Activated naive CD4-positive, alpha-beta T cell treated with anti-CD3 and anti-CD28 coated beads, Interleukin-2, amount 50 U/mL, for 24 hours (primary cell): Measurements from ENCODE around the gene UBAP1L.

Source experiments
- H3K27ac Mint-ChIP-seq: one replicate; pipeline ENCODE4 v1.8.0; 2021; ENCODE audit warnings: mild to moderate bottlenecking, mixed read lengths
- H3K27me3 Mint-ChIP-seq: one replicate; pipeline ENCODE4 v1.8.0; 2021; ENCODE audit warnings: mixed read lengths
- H3K36me3 Mint-ChIP-seq: one replicate; pipeline ENCODE4 v1.8.0; 2021; ENCODE audit warnings: mixed read lengths
- H3K4me1 Mint-ChIP-seq: one replicate; pipeline ENCODE4 v1.8.0; 2021; ENCODE audit warnings: mixed read lengths
- H3K4me3 Mint-ChIP-seq: one replicate; pipeline ENCODE4 v1.8.0; 2021; ENCODE audit warnings: mild to moderate bottlenecking, mixed read lengths
- H3K9me3 Mint-ChIP-seq: one replicate; pipeline ENCODE4 v1.8.0; 2021; ENCODE audit warnings: mixed read lengths

The UBAP1L gene

DNA sequence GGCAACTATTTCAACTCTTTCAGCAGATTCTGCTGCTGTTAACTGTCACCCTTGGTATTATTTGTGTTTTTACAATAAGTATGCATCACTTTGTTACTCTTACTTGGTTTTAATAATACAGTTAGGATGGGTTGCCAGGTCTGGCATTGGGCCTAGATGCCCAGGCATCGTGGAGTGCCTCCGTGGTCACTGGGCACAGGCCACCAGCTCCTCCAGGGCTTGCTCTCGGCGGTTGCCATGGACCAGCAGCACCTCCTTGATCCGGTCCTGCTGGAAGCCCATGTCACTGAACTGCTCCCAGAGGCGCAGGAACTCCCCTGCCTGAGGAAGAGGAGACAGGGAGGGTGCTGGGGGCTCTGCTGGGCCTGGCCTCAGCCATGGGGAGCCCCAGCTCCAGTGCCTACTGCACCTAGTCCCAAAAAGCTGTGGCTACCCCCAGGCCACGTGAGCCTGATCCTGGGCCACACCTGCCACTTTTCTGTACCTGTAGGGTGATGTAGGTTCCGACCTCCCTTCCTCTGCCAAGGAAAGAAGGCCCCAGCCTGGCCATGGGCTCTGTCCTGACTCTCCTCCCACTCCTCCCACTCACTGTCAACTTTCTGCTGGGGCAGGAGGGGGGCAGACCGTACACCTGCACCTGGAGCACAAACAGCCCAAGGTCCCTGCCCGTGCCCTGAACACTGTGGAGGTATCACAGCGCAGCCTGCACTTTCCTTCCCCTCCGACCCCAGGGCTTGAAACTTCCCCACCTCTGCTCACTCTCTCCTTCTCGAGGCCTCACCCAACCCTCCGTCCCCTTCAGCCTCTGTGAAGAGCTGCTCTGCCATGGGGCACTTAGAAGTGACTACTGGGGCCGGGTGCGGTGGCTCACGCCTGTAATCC lies 21.8 kb downstream of the UBAP1L start:
- no peak overlapping the region for H3K4me3 Mint-ChIP-seq
- peaks cover 2% of the 10 kb centered on the region for H3K36me3 Mint-ChIP-seq
- no peaks in the 10 kb centered on the region for H3K27me3 Mint-ChIP-seq
- no peaks in the 10 kb centered on the region for H3K4me1 Mint-ChIP-seq
- no peak overlapping the region for H3K27ac Mint-ChIP-seq
- H3K9me3 Mint-ChIP-seq, result no peaks in the 10 kb centered on the region

DNA sequence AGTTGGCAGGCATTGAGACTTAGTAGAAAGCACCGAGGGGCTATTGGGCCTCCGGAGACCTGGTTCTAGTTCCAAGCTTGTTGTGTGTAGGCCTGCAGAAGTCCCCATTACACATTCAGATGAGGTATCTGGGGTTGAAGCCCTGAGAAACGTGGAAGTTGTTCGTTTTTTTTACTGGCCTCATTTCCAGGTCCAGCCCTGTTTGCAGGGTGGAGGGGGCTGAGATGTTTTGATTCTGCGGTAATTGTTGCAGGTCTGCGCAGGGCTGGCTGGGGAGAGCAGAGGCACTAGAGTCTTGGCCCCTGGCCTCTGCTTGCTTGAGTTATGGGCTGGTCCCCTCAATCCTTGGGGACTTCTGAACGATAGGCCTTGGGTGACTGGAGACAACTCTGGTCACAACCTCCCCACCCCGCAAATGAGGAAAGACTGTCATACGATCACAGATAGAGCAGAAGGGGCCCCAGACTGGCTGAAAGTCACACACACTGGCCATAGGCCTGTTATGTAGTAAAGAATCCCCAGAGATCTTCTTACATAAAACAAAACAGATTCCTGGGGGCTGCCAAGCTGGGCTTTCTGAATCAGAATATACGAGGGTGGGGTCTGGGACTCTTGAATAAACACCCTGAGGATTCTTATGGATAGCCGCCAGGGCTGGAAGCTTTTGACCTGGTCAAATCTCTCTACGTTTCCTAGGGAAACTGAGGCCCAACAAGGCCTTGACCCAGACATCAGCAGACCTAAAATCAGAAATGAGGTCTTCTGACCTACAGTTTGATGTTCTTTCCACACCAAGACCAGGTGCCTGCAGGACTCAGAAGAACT lies 22.8 kb downstream of the UBAP1L start:
- H3K9me3 Mint-ChIP-seq, result no peaks in the 10 kb centered on the region
- H3K4me1 Mint-ChIP-seq, result no peaks in the 10 kb centered on the region

DNA sequence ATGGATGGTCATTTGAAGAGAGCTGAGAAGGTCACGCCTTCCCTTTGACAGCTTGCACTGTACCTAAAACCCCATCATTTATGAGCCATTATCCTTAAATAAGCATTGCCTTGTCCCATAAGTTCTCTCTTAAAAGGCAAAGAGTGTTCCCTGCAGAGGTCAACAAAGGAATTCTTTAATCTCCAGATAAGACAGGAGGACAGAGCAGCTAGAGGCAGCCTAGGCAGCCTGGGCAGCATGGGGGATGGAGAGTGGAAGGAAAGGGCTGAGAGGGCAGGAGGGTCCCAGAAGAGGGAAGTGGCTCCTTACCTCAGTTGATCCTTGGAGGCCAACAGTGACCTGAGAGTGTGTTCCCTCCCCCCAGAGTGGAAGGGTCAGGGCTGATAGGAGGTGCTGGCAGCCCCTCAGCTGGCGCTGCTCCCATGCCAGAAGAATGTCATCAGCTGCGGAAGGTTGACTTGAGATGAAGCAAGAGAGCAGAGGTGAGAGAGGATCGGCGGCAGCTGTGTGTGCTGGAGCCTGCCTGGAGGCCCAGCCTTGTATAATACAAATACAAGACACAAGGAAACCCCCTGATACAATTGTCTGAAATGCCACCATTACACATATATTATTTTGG lies 25.7 kb downstream of the UBAP1L start:
- Mint-ChIP-seq H3K27ac (no peak overlapping the region), H3K4me1 (no peaks in the 10 kb centered on the region), H3K4me3 (no peak overlapping the region), H3K9me3 (no peaks in the 10 kb centered on the region), H3K36me3 (no peaks in the 10 kb centered on the region), H3K27me3 (no peaks in the 10 kb centered on the region)

More for the DNA sequence above, 22.8 kb downstream of the UBAP1L start:
- H3K27ac Mint-ChIP-seq, result no peak overlapping the region
- no peaks in the 10 kb centered on the region for H3K36me3 Mint-ChIP-seq
- no peaks in the 10 kb centered on the region for H3K27me3 Mint-ChIP-seq
- no peak overlapping the region for H3K4me3 Mint-ChIP-seq

DNA sequence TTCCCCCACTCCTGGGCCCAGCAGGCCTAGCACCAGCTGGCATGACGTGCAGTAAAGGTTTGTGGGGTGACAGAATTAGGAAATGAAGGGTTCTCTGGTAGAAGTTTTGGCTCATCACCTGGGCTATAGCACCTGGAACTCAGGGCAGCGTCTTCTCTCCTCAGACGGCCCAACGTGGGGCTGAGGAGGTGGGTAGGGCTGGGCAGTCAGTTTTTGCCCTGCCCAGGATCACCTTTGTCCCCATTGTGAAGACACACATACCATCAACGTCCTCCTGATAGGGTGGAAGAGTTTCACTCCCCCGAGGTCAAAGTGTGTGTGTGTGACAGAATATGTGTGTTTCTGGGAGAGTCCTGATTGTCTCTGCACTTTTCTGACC lies 26.4 kb downstream of the UBAP1L start:
- Mint-ChIP-seq H3K27me3 (no peaks in the 10 kb centered on the region), H3K4me3 (no peak overlapping the region), H3K27ac (no peak overlapping the region), H3K9me3 (no peaks in the 10 kb centered on the region), H3K36me3 (no peaks in the 10 kb centered on the region), H3K4me1 (no peaks in the 10 kb centered on the region)

DNA sequence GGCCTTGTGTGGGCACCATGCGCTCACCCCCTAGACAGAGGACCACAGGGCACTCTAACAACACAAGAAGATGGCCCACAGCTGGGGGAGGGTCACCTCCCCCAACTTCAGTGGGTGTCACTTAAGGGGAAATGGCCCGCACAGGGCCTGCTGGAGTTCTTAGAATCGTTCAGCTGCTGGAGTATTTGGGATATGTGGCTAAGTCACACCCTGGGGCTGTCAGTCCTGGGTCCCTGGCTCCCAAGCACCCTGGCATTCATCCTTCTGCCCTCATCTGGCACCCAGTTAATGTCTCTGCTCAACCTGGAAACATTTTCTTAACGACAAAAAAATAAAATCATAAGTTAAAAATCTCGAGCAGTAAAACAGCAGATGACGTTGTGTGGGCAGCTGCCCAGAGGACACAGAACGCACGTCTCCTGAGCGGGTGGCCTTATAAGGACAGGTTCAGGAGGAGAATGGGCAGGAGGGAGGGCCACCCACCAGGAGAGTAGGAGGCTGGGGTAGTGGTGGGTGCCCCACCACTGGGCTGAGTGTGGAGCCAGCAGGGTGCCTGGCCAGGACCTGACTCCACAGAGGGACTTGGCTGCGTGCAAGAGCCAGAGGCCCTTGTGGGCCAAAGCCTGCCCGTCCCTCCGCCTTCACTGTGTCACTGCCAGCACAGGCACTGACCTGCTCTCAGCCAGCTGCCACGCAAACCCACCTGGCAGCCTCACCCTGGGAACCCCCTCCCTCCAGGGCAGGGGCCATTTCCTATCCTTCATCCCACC lies 26.9 kb downstream of the UBAP1L start:
- H3K36me3 Mint-ChIP-seq, result no peaks in the 10 kb centered on the region
- H3K27me3 Mint-ChIP-seq, result no peaks in the 10 kb centered on the region
- H3K4me3 Mint-ChIP-seq, result no peak overlapping the region
- peaks cover under 1% of the 10 kb centered on the region for H3K4me1 Mint-ChIP-seq
- H3K9me3 Mint-ChIP-seq, result no peaks in the 10 kb centered on the region
- H3K27ac Mint-ChIP-seq, result no peak overlapping the region

DNA sequence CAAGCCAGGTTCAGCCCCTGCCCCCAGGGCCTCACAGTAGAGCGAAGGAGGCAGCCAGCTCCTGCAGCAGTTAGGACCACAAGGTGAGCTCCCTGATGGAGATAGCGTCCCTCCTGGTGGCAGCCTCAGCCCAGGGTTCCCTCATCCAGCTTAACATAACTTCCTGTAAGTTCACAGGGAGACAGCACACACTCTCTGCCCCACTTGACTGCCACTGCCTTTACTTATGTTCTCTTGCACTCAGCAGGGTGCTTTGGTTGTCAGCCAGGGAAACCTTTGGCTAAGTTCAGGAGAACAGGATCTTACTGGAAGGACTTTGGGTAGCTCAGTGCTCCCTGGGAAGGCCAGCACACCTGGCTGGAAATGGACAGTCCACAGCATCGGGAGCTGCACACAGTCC lies 27.6 kb downstream of the UBAP1L start:
- Mint-ChIP-seq H3K4me1 (peaks cover 6% of the 10 kb centered on the region), H3K36me3 (no peaks in the 10 kb centered on the region), H3K27ac (no peak overlapping the region), H3K27me3 (no peaks in the 10 kb centered on the region), H3K4me3 (no peak overlapping the region), H3K9me3 (no peaks in the 10 kb centered on the region)

DNA sequence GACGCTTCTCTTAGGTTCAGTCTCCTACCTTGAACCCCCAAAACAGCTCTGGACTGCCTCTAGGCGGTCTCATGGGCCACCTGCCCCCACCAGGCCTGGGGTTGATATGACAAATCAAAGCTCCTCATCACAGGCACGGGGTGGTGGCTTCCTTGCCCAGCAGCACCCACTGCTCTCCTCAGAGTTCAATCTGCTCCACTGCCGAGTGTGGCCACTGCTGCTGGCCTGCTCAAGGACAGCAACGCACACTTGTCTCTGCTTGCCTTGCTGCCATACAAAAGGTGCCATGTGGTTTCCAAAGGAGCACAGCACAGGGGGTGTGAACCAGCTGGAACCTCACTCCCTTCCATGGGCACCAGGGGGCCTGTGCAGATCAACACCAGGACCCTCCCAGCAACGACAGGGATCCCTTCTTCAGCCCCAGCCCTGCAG lies 28.3 kb downstream of the UBAP1L start:
- H3K27ac Mint-ChIP-seq, result no peak overlapping the region
- H3K4me1 Mint-ChIP-seq, result peaks cover 14% of the 10 kb centered on the region
- H3K4me3 Mint-ChIP-seq, result no peak overlapping the region
- H3K27me3 Mint-ChIP-seq, result no peaks in the 10 kb centered on the region
- no peaks in the 10 kb centered on the region for H3K36me3 Mint-ChIP-seq
- no peaks in the 10 kb centered on the region for H3K9me3 Mint-ChIP-seq

DNA sequence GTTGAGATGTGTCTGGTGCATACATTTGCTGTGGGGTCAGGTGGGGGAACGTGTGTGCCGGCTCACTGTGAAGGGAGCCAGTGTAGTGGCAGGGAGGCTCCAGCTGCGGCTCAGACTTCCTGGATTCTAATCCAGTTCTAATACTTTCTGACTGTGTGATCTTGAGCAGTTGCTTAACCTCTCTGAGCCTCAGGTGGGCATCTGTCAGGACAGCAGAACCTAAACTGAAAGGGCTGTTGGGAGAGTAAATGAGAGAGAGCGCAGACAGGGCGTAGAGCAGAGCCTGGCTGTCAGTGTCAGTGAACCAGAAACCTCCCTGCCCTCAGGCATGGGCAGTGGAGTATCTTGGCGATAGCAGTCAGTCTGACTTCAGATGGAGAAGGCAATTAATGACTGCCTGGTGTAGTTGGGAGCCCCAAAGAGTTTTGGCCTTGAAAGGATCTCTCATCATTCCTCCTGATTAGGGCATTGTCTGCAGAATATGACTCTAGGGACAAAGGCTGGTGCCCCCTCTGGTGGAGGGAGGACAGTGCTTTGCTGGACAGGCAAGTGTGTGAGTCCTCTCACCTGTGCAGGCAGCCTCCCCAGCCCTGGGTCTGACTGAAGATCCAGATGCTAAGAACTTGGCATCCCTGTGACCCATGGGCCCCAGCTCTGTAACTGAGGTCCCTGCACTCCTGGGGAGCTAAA lies 28.9 kb downstream of the UBAP1L start:
- Mint-ChIP-seq H3K27me3 (no peaks in the 10 kb centered on the region), H3K36me3 (no peaks in the 10 kb centered on the region), H3K27ac (no peak overlapping the region), H3K4me3 (no peak overlapping the region), H3K9me3 (no peaks in the 10 kb centered on the region), H3K4me1 (peaks cover 16% of the 10 kb centered on the region)

DNA sequence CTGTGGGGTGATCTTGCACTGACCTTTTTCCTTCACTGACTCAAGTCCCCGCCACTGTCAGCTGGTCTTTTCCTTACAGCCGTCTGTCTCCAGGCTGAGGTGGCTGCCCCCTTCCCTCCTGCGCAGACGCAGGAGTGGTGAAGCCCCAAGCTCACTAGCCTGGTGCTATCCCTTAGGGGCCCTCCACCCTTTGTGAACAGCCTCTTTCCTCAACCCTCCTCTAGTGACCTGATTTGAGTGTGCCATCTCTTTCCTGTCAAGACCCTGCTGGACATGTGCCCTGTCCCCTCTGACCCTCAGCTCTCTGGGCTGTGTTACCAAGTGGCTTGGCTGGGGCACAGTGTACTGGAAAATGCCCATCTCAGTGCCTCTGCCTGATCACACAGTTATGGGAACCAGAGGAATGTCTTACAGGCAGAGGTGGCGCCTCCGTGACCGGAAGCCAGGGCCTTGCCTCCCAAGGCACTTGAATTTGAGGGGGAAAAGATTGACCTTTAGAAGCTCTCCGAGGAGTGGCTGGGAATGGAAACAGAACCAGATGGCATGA lies 29.7 kb downstream of the UBAP1L start:
- no peaks in the 10 kb centered on the region for H3K9me3 Mint-ChIP-seq
- peaks cover 19% of the 10 kb centered on the region for H3K4me1 Mint-ChIP-seq
- no peak overlapping the region for H3K27ac Mint-ChIP-seq
- no peak overlapping the region for H3K4me3 Mint-ChIP-seq
- H3K36me3 Mint-ChIP-seq, result no peaks in the 10 kb centered on the region
- no peaks in the 10 kb centered on the region for H3K27me3 Mint-ChIP-seq

DNA sequence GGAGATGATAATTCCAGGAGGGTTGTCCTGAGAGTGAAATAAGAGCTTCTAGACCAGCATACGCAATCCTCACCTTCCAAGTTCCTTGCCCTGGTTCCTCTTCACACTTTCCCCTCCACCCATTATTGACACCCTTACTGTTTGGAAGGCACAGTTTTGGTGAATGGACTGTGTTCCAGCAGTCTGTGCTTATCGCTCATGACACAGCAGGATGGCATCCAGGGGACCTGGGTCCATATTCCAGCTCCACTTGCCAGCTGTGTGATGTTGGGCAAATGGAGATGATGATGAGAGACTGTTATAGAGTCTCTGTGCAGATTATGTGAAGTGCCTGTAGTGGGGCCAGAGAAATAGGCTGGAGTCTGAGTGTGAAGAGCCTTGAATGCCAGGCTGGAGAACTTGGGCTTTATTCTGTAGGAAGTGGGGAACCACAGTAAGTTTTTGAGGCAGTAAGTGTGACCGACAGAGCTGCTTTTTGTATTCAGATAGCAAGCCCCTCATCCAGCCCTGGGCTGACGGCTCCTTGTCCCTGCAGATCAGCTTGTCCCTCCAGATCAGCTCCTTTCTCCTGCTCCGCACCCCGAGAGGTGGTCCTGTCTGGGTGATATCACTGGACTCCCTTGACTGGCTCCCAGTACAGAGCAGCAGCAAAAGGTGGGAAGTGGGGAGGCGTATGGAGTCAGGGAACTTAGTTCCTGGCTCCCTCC lies 30.3 kb downstream of the UBAP1L start:
- Mint-ChIP-seq H3K4me1 (peaks cover 19% of the 10 kb centered on the region), H3K27ac (no peak overlapping the region), H3K9me3 (no peaks in the 10 kb centered on the region), H3K27me3 (no peaks in the 10 kb centered on the region), H3K36me3 (no peaks in the 10 kb centered on the region), H3K4me3 (no peak overlapping the region)

DNA sequence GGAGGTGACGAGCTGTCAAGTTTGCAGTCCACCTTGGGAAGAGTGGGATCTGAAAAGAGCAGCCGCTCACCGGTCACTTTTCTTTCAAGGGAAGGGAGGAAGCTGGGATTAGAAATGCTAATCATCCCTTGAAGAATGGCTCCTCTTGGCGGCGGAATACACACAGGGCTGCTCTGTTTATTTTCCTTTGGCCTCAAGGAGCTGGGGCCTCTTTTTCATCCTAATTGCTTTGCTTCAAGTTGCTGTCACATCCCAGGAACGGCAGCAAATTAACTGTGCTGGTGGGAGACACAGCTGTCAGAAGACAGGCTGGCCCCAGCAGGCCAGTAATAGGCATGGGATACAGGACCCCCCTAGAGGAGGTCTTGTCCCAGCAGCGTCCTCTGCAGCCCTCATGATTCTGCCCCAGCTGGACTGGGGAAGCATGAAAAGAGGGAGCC lies 31.7 kb downstream of the UBAP1L start:
- Mint-ChIP-seq H3K4me1 (peaks cover 19% of the 10 kb centered on the region), H3K36me3 (no peaks in the 10 kb centered on the region), H3K27ac (no peak overlapping the region), H3K4me3 (no peak overlapping the region), H3K9me3 (no peaks in the 10 kb centered on the region), H3K27me3 (peaks cover 4% of the 10 kb centered on the region)

DNA sequence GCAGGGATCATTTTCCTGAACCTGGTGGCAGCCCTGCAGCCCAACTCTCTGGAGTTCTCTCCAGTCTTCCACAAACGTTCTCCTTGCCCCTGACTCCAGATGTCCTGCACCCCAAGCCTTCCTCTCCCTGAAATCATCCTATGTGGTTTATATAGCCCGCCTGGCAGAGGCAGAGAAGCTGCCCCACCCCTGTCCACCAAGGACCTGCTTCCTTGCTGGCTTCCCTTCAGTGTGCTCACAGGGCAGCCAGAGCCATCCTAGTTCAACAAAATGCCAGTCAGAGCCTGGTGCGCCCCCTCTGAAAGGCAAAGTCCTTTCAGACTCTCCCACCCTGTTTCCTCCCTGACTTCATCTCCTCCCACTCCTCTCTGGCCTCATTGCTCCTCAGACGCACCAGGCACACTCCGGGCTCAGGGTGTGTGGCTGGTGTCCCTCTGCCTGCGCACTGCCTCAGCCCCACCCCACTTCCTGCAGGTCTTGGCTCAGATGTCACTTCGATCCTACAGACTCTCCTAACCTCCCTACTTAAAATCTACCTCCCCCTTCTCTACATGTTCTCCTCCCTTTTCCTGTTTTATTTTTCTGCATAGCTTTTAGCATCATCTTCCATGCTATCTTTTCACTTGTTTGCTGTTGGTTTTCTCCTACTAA lies 32.6 kb downstream of the UBAP1L start:
- no peaks in the 10 kb centered on the region for H3K36me3 Mint-ChIP-seq
- H3K27me3 Mint-ChIP-seq, result peaks cover 12% of the 10 kb centered on the region
- no peaks in the 10 kb centered on the region for H3K9me3 Mint-ChIP-seq
- peaks cover 23% of the 10 kb centered on the region for H3K4me1 Mint-ChIP-seq
- peak overlapping the region; percentile 65 for H3K27ac Mint-ChIP-seq
- peak overlapping the region; percentile 1 for H3K4me3 Mint-ChIP-seq

DNA sequence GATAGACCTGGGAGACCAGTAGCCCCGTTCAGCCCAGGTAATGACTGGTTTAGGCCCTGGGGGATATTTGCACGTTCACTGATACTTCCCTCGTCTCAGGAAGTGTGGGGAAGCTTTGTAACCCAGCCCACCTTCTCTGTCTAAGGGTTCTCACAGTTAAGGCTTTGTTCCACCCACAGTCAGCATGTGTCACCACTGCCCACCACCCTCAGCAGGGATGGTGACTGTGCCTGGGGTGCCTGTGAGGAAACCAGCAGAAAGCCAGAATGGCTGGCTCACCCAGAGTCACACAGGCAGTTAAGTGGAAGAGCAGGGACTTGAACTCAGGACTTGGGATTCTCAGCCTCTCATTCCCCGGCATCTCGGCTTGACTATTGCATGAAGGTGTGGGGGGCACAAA lies 33.2 kb downstream of the UBAP1L start:
- Mint-ChIP-seq H3K4me1 (peaks cover 23% of the 10 kb centered on the region), H3K27me3 (peaks cover 12% of the 10 kb centered on the region), H3K9me3 (no peaks in the 10 kb centered on the region), H3K27ac (no peak overlapping the region), H3K36me3 (no peaks in the 10 kb centered on the region), H3K4me3 (no peak overlapping the region)

DNA sequence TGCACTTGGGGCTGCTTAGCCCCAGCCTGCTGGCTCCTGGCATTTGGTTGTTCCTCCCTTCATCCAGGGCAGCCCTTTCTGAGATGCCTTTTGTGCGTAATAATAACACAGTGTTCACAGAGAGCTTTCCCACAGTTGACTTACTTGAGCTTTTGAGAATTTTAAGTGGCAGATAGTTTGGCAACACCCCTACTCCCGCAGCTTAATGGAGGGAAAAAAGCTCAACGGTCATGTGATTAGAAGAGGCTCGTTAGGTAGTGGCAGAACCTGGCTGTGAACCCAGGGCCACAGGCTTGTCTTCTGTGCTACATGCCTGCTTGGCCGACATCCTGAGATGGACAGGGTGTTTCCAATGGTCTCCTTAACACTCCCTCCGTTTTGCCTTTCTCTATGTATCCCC lies 33.7 kb downstream of the UBAP1L start:
- Mint-ChIP-seq H3K36me3 (no peaks in the 10 kb centered on the region), H3K4me3 (no peak overlapping the region), H3K27ac (no peak overlapping the region), H3K4me1 (peaks cover 23% of the 10 kb centered on the region), H3K9me3 (no peaks in the 10 kb centered on the region), H3K27me3 (peaks cover 14% of the 10 kb centered on the region)
